Calu3 (cell line): ENCODE results near the gene MT2A. TPM values are rescaled to one million over a fixed set of nuclear protein-coding genes. Genes with fewer than 3 reads are reported as not detected.

Source experiments
- BruUV-seq: library from RNA; stranded (reverse); fragments of 400-500 nt; replicated peaks from 2 replicates; lab custom pipeline; 2021; lab: Mats Ljungman, UMichigan
- CTCF ChIA-PET: fragments of 300-600 bp; sonication (Branson Sonifier 250); formaldehyde crosslinking; loops from one replicate; lab custom pipeline; 2022; ENCODE audit warnings: antibody characterized with exemption; lab: Charles Lee
- DNase-seq: peaks from one replicate; pipeline ENCODE4 v3.0.0; 2022
- H3K27ac Mint-ChIP-seq: one replicate; pipeline ENCODE4 v1.8.0; 2022; ENCODE audit warnings: mixed read lengths; ENCODE audit not compliant: unreplicated experiment
- H3K27me3 Mint-ChIP-seq: one replicate; pipeline ENCODE4 v1.8.0; 2022; ENCODE audit warnings: mixed read lengths; ENCODE audit not compliant: unreplicated experiment
- H3K36me3 Mint-ChIP-seq: one replicate; pipeline ENCODE4 v1.8.0; 2022; ENCODE audit warnings: mild to moderate bottlenecking, moderate library complexity, mixed read lengths; ENCODE audit not compliant: insufficient read depth, unreplicated experiment
- H3K4me1 Mint-ChIP-seq: one replicate; pipeline ENCODE4 v1.8.0; 2022; ENCODE audit warnings: mild to moderate bottlenecking, low read depth, mixed read lengths; ENCODE audit not compliant: unreplicated experiment
- H3K4me3 Mint-ChIP-seq: one replicate; pipeline ENCODE4 v1.8.0; 2022; ENCODE audit warnings: mild to moderate bottlenecking, low read depth, moderate library complexity, mixed read lengths; ENCODE audit not compliant: unreplicated experiment
- H3K9me3 Mint-ChIP-seq: one replicate; pipeline ENCODE4 v1.8.0; 2022; ENCODE audit warnings: low read depth, mixed read lengths; ENCODE audit not compliant: unreplicated experiment
- CTCF ChIP-seq: fragments of 200-600 bp; IDR thresholded peaks from one replicate; pipeline ENCODE4 v1.8.0; 2022; ENCODE audit warnings: antibody characterized with exemption; ENCODE audit not compliant: unreplicated experiment
- intact Hi-C: fragments of 100-400 bp; cut with micrococcal nuclease; formaldehyde crosslinking; loops from one replicate; pipeline ENCODE4 v1.10.0; 2022; ENCODE audit not compliant: unreplicated experiment
- total RNA-seq: library from RNA; stranded (reverse); gene quantifications from 2 replicates; pipeline ENCODE4 v1.2.3, GENCODE V29; 2022

Gene MT2A
- total RNA-seq, 1 experiment from 2014 or later = 8.2 TPM

GRCh38 chr16:56605475-56605874 lies 2.9 kb upstream of the MT2A start:
- Mint-ChIP-seq H3K4me1 (peaks cover 32% of the 10 kb centered on the region), H3K9me3 (no peaks in the 10 kb centered on the region), H3K27me3 (peaks cover 22% of the 10 kb centered on the region), H3K36me3 (peaks cover 18% of the 10 kb centered on the region), H3K4me3 (no peak overlapping the region), H3K27ac (no peak overlapping the region)
- DNase-seq = no peak
- no peak for TF ChIP-seq CTCF
- no TSS peak for BruUV-seq
- intact Hi-C loops = no loop called here
- CTCF ChIA-PET = interaction anchor here (0.6 to 4.2 kb wide), 4 partner anchors 14 to 988 kb away, joined by 3 to 71 read pairs (median 4); no protein-coding TSS in a partner anchor

GRCh38 chr16:56606071-56606475 lies 2.3 kb upstream of the MT2A start:
- peaks cover 34% of the 10 kb centered on the region for H3K4me1 Mint-ChIP-seq
- no peaks in the 10 kb centered on the region for H3K9me3 Mint-ChIP-seq
- no peak overlapping the region for H3K27ac Mint-ChIP-seq
- intact Hi-C loops = no loop called here
- H3K4me3 Mint-ChIP-seq = no peak overlapping the region
- H3K27me3 Mint-ChIP-seq = peaks cover 16% of the 10 kb centered on the region
- DNase-seq = no peak
- no peak for TF ChIP-seq CTCF
- CTCF ChIA-PET = interaction anchor here (1.2 to 4.2 kb wide), 2 partner anchors 24 to 95 kb away, joined by 4 to 71 read pairs; no protein-coding TSS in a partner anchor
- H3K36me3 Mint-ChIP-seq = peaks cover 18% of the 10 kb centered on the region
- BruUV-seq = no TSS peak

GRCh38 chr16:56606476-56607108 lies 1.8 kb upstream of the MT2A start:
- DNase-seq = no peak
- BruUV-seq = no TSS peak
- Mint-ChIP-seq H3K27me3 (peaks cover 11% of the 10 kb centered on the region), H3K4me1 (peaks cover 39% of the 10 kb centered on the region), H3K9me3 (no peaks in the 10 kb centered on the region), H3K36me3 (peaks cover 18% of the 10 kb centered on the region), H3K27ac (no peak overlapping the region), H3K4me3 (no peak overlapping the region)
- CTCF ChIA-PET = interaction anchor here (1.2 to 4.2 kb wide), 2 partner anchors 23 to 95 kb away, joined by 4 to 71 read pairs; no protein-coding TSS in a partner anchor
- no peak for TF ChIP-seq CTCF
- intact Hi-C loops = no loop called here

- Mint-ChIP-seq H3K4me3 (no peak overlapping the region), H3K9me3 (no peaks in the 10 kb centered on the region), H3K36me3 (peaks cover 18% of the 10 kb centered on the region), H3K4me1 (peaks cover 40% of the 10 kb centered on the region), H3K27me3 (peaks cover 5% of the 10 kb centered on the region), H3K27ac (no peak overlapping the region)
- DNase-seq = no peak
- TF ChIP-seq CTCF = no peak
- BruUV-seq = no TSS peak
- CTCF ChIA-PET = no interaction called here
- intact Hi-C loops = no loop called here
Observed at GRCh38 chr16:56607109-56607618, 1.2 kb upstream of the MT2A start.
